LNCaP clone FGC (cell line): Measurements from ENCODE around the gene FARSA.
"Not testable (repeated sequence)": the region's sequence is repeated elsewhere in the genome, so short reads cannot be mapped to it uniquely, and the experiment has no call there.

Source experiments
- DNase-seq: peaks from one replicate; pipeline ENCODE4 v3.0.0-alpha.2; 2011; ENCODE audit warnings: low read depth
- H3K4me3 ChIP-seq: 2 replicates; pipeline ENCODE4 v1.5.1; 2011; ENCODE audit warnings: mild to moderate bottlenecking, low read depth, low read length, control low read depth
- CTCF ChIP-seq: IDR thresholded peaks from 2 replicates; pipeline ENCODE4 v1.5.1; 2012; ENCODE audit warnings: mild to moderate bottlenecking; ENCODE audit not compliant: control insufficient read depth, insufficient read depth; ENCODE audit errors: extremely low read depth

Gene FARSA

GRCh38 chr19:12893582-12893981 is 39.9 kb downstream of the FARSA start:
- no peak overlapping the region for H3K4me3 ChIP-seq
- no peak for TF ChIP-seq CTCF
- DNase-seq, result no peak

- DNase-seq, result no peak
- H3K4me3 ChIP-seq, result peak overlapping the region; percentile 99
- TF ChIP-seq CTCF, result no peak
Measured at GRCh38 chr19:12891553-12892021, 41.9 kb downstream of the FARSA start.

- DNase-seq, result peak; percentile 98
- no peak for TF ChIP-seq CTCF
- peak within 1 kb of the TSS; percentile 99 for H3K4me3 ChIP-seq
Measured at GRCh38 chr19:12890787-12891552, 42.5 kb downstream of the FARSA start, which contains the start of gene GCDH. TSS of gene GCDH (plus strand) at chr19:12891160. CDS start at chr19:12891305, 145 bp downstream.

GRCh38 chr19:12890299-12890786 is 43.2 kb downstream of the FARSA start:
- H3K4me3 ChIP-seq, result peak overlapping the region; percentile 99
- DNase-seq, result not testable (repeated sequence)

- H3K4me3 ChIP-seq, result no peak overlapping the region
- no peak for TF ChIP-seq CTCF
- no peak for DNase-seq
Measured at GRCh38 chr19:12888006-12888603, 45.4 kb downstream of the FARSA start.

GRCh38 chr19:12886969-12887747 is 46.4 kb downstream of the FARSA start, which contains the start of gene KLF1:
TSS of gene KLF1 (minus strand) at chr19:12887201. CDS start at chr19:12887140, 61 bp downstream.
- peak within 1 kb of the TSS; percentile 51; the same call in 1 of the 2 replicates for H3K4me3 ChIP-seq
- DNase-seq, result no peak
- TF ChIP-seq CTCF, result no peak

- H3K4me3 ChIP-seq, result no peak overlapping the region
- TF ChIP-seq CTCF, result no peak
- no peak for DNase-seq
Measured at GRCh38 chr19:12886651-12886968, 46.9 kb downstream of the FARSA start.
